ENCODE measurements around the gene ANO9.

ANO9 gene

GRCh38 chr11:372809-373715 is 68.7 kb downstream of the ANO9 start:
- DNase-seq (ENCODE audit: low read depth in 2 of 2, low spot score in 1 of 2) = no peak

DNA sequence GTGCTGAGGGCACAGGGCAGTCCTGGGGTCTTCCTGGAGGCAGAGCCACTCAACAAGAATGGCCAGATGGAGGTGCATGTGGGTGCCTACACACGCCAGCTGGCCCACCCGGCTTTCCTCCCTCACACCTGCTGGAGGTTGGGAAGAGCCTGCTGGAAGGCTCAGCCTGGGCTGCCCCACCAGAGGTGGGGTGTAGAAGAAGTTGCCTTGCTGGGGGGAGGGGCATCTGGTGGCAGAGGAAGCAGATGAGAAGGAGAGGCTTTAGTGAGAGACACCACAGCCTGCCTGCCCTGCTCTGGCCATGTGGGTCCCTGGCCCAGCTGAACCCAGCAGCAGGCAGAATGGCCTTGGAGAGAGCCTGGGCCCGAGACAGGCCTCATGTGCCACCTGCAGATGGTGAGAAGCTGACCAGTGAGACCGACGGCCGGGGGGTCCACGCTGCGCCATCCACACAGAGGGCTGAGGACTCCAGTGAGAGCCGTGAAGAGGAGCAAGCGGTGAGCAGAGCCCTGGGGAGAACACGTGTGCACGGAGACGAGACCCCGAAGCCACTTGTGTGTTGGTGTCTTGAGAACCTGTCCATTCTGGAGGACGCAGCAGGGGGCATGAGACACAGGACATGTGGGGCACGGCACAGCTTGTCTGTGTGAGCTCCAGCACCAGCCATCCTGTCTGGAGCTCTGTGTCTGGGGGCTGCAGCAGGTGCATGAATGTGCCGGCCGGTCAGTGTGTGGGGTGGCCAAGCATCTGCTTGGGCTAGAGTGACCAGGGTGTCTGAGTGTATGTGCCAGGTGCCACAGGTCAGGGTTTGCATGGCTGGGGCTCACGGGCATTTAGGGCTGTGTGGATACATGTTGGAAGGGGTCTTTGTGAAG is 69.9 kb downstream of the ANO9 start:
- no peak for DNase-seq (ENCODE audit: low read depth in 2 of 2, low spot score in 1 of 2)

DNA sequence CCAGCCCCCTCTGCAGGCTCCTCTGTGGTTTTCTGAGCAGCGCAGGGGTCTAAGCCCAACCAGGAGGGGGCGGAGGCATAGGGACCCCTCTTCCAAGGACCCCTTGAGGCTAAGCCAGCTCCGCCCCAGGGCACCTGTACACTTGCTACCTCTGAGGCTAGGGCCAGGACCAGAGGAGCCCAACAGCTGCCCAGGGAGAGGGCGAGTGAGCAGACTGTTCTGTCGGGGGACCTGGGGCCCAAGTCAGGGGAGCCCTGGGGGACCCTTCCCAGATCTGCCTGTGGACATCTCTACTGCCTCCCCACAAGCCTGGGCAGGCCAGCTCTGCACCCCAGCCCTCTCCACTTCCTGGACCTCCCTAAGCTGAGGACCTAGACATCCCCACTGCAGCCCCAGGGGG is 70.8 kb downstream of the ANO9 start:
- no peak for DNase-seq (ENCODE audit: low read depth in 2 of 2, low spot score in 1 of 2)

DNA sequence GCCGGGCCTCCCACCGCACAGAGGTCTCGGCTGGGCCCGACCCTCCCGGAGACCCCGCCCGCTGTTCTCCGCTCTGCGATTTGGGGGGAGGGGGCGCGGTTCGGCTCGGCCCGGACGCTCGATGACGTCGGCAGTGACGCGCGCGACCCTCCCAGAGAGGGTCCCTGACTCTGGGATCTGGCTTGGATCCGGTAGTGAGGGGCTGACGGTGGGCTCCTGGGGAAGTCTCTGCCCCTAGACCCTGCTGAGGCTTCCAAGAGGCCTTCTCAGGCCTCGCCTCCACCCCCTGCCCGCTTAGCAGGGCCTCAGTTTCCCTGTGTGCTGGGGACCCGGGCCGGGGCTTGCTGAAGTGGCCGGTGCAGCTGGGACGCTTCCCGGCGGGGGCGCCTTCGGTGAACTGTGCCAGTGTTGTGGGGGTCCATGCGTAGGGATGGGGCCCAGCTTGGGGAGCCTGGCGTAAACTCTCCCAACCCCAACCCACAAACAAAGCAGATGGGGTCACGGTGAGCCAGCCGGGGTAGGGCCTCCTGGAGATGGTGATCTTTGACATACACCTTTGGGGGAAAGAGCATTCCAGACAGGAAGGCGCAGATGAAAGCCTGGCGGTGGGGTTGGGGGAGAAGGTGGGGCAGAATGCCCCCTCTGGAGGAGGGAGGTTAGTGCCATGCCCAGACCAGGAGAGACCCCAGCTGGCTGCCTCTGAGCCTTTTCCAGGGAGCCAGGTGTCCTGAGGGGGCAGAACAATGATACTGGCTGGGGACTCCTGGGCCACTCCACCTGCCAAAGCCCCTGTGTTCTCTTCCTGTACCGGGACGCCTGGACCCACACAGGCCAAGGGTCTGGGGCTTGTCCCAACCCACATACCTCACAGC is 71.5 kb downstream of the ANO9 start:
- no peak for DNase-seq (ENCODE audit: low read depth in 2 of 2, low spot score in 1 of 2)

GRCh38 chr11:369336-370018 is 72.3 kb downstream of the ANO9 start, which contains the start of gene B4GALNT4:
Gene B4GALNT4 (plus strand): TSS chr11:369499. CDS start chr11:369804, 305 bp downstream.
- no peak for DNase-seq (ENCODE audit: low read depth in 2 of 2, low spot score in 1 of 2)

- DNase-seq (ENCODE audit: low read depth in 2 of 2, low spot score in 1 of 2) = no peak
These were observed 73.1 kb downstream of the ANO9 start for GRCh38 chr11:368414-369335.

DNA sequence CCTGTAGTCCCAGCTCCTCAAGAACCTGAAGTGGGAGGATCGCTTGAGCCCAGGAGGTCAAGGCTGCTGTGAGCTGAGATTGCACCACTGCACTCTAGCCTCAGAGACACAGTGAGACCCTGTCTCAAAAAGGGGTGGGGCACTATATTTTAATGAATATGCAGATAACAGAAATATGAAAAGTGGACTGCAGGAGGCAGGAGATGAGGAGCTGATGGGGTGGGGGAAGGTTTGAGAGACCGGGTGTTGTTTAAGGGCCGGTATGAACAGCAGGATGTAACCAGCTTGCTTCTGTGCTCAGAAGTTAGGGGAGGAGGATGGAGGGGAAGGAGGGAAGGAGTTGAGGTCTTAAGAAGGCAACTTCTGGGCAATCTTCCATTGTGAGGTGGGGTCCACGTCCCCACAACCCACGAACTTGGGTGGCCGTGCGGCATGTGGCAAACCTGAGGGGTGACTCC is 73.8 kb downstream of the ANO9 start:
- no peak for DNase-seq (ENCODE audit: low read depth in 2 of 2, low spot score in 1 of 2)

All from stimulated activated CD8-positive, alpha-beta memory T cell treated with anti-CD3 and anti-CD28 coated beads, Interleukin-4, amount 100 ng/mL, for 4 hours (primary cell).